Stimulated activated CD4-positive, alpha-beta T cell treated with anti-CD3 and anti-CD28 coated beads, Interleukin-12 subunit alpha, Interleukin-12 subunit beta, amount 100 ng/mL, for 48 hours (primary cell): ENCODE measurements around the gene SLIT1.

Experiments
- DNase-seq, 3 donors: peaks; one replicate each; pipeline ENCODE4 v3.0.0-alpha.2; 2020; ENCODE audit warnings: low read depth in 2 of 3, low spot score in 1 of 3

The SLIT1 gene

DNA sequence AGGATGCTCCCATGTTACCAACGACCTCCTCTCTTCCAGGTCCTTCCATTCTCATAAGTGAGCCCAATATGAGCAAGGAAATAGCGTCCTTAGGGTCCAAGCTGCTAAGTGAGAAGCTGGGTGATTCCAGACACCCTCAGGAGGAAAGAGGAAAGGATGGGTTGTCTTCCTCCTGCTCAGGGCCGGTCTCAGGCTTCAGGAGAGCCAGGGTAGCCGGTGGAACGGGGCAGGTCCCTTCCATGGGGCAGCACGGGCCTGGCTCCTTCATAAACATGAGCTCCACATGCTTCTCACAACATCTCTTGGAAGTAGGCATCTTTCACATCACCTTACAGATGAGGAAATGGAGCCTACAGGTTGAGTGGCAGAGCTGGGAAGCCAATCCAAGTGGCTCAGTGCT lies 12.7 kb downstream of the SLIT1 start:
- DNase-seq: no peak

DNA sequence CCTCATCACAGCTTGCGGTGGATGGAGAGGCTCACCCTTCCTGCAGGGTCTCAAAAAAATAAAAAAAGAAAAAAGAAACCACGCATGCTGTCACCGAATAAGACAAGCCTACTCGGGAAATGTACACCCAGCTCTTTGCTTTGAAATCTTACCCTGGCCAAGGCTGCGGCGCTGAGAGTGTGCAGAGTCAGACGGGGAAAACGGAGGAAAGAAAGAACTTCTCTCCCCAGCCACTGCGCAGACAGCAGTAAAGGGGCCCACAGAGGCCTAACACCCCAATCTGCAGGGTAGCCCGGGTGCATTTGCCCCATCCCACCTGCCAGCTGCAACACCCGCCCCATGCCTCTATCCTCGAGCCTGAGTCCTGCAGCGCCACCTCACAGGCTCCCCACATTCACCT lies 14.8 kb downstream of the SLIT1 start:
- no peak for DNase-seq

DNA sequence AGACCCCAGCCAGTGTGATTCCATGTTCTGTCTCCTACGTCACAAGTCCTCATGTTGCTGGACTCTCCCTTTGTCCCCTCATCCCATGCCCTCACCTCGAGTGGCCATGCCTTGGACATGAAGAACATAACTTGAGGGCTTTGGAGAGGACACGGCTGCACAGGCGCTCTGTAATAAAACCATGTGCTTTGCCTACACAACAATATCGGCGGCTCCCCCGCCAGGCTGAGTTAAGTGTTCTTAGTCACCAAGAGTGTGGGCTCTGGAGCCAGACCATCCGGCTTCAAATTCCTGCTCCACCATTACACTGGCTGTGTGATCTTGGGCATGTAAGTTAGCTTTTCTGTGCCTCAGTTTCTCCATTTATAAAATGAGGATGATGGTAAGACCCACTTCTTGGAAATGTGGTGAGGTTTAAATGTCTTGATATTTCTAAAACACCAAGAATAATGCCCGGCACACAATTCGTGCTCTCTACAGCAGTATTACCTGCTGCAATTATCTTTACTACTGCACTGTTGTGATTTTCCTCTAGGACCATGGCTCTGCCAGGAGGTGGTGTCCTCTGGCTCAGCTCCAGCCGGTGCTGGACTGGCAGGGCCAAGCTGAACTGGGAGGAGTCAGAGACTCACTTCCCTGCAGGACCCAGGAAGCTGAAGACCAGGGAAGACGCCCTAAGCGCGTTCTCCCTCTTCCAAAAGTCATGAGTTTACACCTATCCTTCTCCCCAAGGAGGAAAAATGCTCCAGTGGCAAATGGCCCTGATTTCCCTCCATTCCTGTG lies 15.7 kb downstream of the SLIT1 start:
- no peak for DNase-seq

DNA sequence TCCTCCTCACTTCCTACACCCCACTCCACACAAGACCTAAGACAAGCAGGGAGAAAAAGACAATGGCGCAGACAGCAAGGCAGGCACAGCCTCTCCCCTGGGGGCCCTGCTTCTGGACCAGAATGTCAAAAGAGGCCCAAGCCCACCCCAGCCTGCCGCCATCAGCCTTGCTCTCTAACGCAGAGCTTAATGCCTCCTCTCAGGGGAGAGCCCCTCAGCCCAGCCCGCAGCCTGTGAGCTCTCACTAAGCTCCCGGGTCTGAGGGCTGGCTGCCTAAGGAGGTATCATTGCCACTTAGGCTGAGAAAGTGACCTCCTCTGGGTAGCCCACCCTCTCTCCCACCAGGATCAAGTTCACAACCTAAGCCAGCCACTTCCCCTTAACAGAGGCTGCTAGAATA lies 16.7 kb downstream of the SLIT1 start:
- DNase-seq: no peak

DNA sequence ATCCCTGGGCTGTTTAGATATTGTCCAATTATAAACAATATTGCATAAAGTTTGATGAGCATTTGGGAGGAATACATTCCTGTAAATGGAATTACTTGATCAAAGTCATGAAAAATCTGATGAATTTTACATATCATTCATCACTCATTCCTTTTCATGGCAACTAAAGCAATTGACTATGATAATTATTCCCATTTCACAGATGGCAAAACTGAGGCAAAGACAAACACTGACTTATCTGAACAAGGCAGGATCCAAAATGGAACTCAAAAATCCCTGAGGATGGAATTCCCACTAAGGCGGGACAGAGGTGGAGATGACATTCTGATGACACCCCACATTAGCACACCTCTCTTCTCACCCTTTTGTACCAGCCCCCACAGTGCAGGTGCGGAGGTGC lies 17.1 kb downstream of the SLIT1 start:
- no peak for DNase-seq

DNA sequence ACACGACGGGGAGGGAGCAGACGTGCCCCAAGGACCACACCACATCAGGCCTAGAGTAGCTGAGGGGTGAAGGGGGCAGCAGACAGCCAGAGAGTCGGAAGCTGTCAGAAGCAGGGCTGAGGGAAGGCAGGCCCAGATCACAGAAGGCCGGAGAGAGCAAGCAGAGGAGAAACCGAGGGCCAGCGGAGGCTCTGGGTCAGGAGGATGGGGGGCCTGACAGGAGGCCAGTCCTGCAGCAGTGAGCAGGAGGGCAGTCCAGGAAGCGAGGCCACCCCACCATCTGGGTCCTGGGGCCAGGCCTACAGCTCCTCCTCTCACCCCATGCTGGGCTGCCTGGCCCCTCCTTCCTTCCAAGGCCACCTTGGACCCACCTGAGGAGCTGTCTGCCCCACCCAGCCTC lies 20.3 kb downstream of the SLIT1 start:
- DNase-seq: no peak

DNA sequence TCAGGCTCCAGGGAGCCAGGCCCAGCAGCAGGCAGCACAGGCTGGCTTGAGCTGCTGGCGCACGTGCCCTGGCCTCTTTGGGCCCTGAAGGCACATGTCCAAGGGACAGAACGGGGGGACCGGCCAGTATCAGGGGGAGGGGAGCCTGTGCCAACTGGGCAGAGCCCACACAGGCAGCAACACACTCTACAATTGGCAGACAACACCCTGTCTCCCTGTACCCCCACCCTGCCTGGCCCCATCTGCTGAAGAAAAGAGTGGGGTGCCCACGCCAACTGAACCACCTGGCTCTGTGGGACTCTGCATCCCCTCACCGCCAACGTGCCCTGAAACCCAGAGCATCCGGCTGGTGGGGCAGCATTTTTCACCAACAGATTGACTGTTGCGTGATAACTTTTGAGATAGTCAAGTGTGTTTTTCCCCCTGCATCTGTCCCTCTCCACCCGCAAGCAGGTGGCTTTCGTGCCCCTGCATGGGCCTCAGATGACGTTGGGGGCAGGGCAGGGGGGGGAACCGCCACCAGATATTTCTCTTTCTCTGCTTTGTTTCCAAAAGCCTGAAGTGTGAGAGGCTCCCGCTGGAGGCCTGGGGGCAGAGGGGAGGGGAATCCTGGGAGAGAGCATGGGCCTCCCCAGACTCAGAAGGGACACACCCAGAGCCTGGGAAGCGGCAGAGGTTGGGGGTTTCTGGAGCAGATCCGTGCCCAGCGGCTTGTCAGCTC lies 21.8 kb downstream of the SLIT1 start:
- DNase-seq: no peak

DNA sequence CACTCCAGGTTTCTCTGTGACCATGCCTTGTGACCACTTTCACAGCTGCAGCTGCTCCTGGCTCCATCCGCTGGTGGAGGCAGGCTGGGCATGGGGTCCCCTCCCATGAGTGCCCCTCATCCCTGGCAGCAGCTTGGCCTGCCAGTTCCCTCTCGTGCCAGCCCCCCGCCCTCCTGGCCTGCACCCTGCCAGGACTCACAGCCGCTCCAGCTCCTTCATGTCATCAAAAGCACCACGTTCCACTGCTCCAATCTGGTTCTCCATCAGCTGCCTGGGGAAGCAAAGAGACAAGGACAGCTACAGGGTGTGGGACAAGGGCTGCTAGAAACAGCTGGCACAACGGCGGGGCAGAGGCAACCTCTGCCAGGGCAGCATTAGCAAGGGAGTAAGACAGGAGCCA lies 22.6 kb downstream of the SLIT1 start:
- no peak for DNase-seq

DNA sequence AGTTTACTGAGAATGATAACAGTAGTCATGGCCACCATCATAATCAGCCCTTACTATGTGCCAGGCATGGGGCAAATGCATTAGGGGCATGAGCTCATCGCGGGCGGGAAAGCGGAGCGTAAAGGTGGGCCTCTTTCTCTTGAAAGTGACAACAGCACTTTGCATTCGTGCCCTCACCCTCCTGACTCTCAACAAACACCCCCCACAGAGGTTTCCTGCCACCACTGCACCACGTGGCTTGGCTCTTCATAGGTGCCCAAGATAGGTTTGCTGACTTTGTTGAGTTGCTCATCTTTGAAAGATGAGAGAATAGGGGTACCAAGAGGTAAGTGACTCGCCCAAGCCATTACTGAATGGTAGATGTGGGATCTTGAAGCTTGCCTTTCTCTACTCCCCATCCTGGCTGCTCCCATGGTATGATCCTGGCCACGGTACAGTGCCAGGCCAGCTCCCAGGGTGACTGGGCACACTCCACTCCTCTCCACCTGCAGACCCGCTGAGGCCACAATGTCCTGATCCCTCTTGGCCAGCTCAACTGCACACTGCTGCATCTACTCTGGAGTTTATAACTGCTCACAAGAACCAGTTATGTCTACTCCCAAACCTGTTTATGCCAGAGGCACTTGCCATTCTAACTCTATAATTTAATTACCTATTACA lies 26.0 kb downstream of the SLIT1 start:
- no peak for DNase-seq

DNA sequence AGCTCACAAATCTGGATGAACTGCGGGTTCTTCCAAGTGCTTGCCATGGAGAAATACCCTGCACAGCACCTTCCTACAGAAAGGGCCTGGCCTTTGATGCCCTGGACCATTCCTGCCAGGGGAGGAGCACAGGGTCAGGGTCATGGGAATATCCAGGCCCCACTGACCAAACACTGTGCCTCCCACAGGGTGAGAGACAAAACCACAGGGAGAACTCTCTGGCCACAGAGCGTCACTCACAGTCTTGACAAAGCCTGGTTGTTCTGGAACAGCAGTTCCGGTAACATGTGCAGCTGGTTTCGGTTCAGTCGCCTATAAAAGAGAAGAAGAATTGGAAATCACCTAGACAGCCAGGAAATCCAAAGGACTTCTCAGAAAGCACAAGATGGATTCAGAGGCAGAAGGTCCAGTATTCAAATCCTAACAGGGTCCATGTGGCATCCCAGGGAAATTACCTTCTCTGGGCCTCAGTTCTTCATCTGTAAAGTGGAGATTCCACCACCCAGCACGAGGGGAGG lies 28.1 kb downstream of the SLIT1 start:
- no peak for DNase-seq

DNA sequence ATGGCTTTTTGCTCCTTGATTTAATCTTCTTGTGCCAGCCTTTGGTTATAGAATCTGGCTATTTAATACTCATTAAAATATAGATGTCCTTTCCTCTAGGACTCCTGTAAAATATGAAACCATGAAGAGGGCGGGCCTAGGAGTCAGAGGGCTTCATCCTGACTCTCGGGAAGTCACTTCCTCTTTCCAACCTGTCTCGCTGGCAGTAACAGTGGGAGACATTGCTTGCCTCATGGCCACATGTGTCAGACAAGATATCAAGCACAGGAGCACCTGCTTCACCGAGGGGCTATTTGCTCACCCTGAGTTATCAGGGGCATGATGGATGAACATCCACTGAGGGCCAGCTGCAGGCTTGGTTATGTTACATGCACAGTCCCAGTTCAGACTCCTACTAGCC lies 31.0 kb downstream of the SLIT1 start:
- no peak for DNase-seq

DNA sequence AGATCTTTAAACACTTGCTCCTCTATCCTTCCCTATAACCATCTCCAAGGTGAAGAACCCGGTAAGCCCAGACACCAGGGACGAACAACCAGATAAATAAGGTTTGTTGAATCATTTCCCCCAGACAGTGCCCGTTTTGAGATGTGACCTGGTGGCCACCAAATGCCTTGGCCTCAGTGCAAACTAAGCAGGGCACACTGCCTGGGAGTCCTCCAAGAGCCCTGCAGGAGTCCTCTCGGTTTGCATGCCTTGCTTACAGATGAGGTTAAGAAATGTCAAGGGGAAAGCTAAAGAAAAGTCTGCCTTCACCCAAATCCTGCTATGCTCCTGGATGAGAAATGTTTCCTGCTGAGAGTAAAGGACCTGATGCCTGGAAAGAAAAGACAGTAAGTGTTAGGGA lies 31.6 kb downstream of the SLIT1 start:
- DNase-seq: no peak

DNA sequence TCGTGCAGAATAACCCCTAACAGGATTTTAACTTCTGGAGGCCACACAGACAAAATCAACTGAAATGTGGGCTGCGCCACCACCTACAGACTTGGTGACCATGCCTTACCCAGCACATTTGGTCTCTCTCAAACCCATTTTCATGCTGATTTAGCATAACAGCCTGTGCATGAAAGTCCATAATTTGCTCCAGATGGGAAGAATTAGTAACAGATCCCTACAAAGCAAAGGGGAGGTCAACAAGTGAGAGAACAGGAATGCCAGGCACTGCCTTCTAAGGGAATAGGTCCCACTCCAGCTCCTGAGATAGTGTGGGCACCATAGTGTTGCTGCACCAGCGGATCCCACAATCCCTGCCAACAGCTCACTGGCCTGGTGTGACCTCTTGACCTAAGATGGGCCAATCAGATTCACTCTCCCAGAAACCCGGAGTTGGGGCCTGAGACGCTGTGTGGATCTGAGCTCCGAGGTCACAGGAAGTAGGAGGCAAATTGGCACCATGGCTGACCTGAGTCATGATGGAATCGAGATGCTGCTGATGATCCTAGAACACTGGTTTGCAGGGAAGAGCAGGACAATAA lies 32.4 kb downstream of the SLIT1 start:
- no peak for DNase-seq

DNA sequence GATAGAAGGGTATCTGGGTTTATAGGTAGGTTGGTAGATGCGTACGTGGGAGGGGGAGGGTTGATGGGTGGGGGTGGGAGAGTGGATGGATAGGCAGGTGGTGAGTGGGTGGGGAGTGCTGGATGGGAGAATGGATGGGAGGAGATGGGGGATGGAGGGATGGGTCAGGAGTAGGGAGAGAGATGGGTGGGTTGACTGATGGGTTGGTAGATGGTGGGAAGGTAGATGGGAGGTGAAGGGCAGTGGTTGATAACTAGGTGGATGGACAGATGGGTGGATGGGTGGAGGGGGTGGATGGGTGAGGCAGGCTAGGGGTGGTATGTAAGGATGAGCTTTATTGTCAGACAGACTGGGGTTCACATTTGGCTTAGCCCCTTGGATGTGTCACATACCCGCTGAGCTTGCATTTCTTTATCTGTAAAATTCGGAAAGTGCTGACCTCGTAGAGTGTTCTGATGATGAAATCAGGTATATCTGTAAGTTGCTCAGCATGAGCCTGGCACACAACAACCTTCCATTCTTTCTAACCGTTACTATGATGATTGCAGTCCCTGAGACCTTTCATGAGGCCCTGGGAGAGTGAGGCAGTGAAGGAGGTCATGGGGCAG lies 34.3 kb downstream of the SLIT1 start:
- no peak for DNase-seq

DNA sequence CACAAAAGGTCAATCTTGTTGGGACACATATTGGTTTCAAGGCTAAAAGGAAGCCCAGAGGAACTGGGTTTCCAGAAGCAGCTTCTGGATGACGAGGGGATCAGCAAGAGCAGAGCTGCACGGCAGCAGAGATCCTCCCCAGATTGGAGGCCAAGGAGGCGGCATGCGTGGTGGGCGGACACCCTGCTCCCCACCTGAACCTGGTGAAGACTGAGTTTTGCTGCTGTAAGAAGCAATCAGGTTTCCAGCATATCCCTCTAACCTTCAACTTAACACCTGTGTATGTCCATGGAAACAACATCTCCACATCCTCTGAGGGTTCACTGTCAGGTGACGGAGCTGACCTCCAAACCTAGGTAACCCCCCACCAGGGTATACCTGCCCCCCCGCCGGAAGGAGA lies 35.1 kb downstream of the SLIT1 start:
- DNase-seq: no peak

DNA sequence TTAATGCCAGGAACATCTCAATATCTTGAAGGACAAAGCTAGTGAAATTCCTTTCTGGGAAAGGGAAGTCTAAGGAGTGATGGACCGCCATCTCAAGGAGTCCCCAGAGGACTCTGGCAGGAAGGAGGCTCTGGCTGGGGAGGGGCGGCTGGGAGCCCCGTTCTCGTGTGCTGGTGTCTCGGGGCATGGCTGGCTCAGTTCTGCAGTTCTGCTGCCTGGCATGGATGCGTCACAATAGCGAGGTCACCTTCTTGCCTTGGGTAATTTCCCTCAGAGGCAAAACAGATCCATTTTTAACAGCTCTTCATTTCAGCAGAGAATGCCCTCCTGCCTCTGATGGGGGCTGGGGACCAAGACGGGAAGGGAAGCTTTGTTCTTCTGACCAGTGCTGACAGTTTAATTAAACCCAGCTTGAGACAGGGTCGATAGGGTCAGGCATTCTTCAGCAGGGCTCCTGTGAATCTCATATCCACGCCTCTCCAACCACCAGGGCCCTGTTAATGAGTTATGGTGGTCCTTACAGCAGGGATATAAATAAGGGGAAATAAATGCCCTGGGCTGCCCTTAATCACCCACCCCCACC lies 35.7 kb downstream of the SLIT1 start:
- no peak for DNase-seq

DNA sequence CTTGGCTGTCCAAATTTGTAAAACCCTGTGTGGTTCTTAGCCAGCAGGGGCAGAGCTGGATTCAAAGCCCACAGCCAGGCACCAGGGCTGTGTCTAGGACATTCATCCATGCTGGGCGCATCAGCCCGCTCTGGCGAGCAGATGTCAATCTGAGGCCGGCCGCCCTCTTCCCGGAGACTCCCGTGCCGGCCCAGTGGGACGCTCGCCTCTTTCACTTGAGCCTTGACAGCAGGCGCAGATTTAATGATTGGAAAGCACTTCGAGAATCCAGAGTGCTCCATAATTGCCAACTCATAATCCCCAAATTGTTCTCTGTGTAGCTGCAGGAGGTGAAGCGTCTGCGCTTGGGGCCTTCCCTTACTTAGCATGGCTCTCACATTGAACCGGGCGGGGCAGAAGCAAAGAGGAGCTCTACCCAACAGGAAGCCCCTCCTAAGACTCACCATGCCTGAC lies 36.7 kb downstream of the SLIT1 start:
- no peak for DNase-seq

DNA sequence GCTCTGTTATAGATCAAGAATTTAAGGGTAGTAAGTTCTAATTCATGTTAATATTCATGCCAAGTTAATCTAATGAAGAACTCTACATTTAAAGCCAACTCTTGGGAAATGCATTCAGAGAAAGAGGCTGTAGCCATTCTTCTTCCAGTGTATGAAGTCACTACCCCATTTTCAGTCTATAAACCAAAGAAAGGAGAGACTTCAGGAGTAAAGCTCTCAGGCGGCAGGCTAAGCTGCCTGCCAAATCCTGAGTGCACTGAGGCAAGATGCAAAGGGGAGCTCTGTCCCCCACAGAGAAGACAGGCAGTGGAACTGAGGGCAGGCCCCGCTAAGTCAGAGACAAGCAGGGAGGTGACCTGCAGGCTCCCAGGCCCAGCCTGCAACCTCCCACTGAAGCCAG lies 41.5 kb downstream of the SLIT1 start:
- DNase-seq: no peak

DNA sequence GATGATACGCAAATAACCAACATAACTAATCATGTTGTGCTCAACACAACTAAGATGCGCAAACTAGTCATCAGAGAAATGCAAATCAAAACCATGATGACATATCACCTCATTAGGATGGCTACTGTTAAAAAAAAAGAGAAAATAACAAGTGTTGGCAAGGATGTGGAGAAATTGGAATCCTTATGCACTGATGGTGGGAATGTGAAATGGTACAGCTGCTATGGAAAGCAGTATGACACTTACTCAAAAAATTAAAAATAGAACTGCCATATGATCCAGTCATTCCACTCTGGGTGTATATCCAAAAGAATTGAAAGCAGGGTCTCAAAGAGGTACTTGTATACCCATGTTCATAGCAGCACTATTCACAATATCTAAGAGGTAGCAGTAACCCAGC lies 42.9 kb downstream of the SLIT1 start:
- DNase-seq: no peak

DNA sequence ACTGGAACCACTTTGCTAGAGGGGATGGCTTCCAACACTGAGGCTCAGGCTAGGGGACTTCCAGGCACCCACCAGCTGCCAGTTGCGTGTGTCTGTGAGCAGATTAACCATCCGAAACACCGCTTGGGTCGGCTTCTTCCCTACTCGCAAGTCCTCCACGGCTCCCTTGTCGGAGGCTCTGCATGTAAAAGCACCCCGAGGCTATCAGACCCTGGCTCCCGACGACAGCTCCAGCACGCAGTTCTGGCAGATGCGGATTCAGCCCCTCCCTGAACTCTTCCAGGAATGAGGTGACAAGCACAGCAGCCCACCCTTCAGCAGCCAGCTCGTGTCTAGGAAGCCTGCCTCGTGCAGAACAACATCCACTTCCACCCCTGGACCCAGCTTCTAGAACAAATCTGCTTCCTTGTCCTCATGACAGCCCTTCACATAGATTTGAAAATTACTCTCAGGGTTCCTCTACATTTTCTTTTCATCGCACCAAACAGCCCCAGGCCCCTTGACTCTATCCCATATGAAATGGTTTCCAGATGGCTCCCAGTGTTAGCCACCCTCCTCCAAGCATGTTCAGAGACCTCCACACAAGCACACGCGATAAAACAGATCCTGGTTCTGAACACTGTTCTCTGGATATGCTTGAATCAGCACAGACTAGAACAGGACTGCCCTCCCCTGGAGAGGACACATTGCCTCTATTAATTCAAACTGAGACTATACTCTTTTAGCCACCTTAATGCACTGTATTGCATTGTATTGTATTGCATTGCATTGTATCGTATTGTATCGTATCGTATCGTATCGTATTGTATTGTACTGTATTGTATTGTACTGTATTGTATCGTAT lies 44.6 kb downstream of the SLIT1 start:
- DNase-seq: no peak
